ENCODE data around the gene NMRAL1. TPM values are rescaled to one million over a fixed set of nuclear protein-coding genes. Genes with fewer than 3 reads are reported as not detected.

NMRAL1 gene
- total RNA-seq, 1 donor from 2014 or later = 28.5 TPM

- FAIRE-seq (no peak), DNase-seq (ENCODE audit: low read depth) (no peak)
- Mint-ChIP-seq H3K27ac (ENCODE audit: unreplicated experiment) (peak overlapping the region; percentile 96), H3K4me1 (ENCODE audit: low read depth, unreplicated experiment) (peaks cover 17% of the 10 kb centered on the region), H3K36me3 (ENCODE audit: low read depth, unreplicated experiment) (peaks cover 25% of the 10 kb centered on the region), H3K9me3 (ENCODE audit: unreplicated experiment) (peaks cover 1% of the 10 kb centered on the region), H3K4me3 (ENCODE audit: unreplicated experiment) (no peak overlapping the region), H3K27me3 (ENCODE audit: low read depth, unreplicated experiment) (no peaks in the 10 kb centered on the region)
- no peak for TF ChIP-seq EZH2 (IDR thresholded peaks at IDR 0.05; ENCODE audit: insufficient read depth, low read length)
- TF ChIP-seq CTCF (IDR thresholded peaks at IDR 0.05; ENCODE audit: insufficient read depth, low read depth, low read length) = no peak
- Histone ChIP-seq H3K27me3 (ENCODE audit: insufficient read depth, low read length) (no peaks in the 10 kb centered on the region), H3K79me2 (ENCODE audit: insufficient read depth, low read length) (no peaks in the 10 kb centered on the region), H3K9ac (ENCODE audit: low read length) (peak overlapping the region; percentile 39), H4K20me1 (ENCODE audit: insufficient read depth, low read length) (peaks cover 5% of the 10 kb centered on the region), H3K4me1 (ENCODE audit: insufficient read depth, low read length) (peaks cover 17% of the 10 kb centered on the region), H3K4me3 (ENCODE audit: insufficient read depth, low read depth, low read length) (no peak overlapping the region), H3K4me2 (ENCODE audit: low read length) (peak overlapping the region; percentile 62), H3K9me3 (ENCODE audit: insufficient read depth, low read depth, low read length) (no peaks in the 10 kb centered on the region), H3K36me3 (ENCODE audit: insufficient read depth, low read length) (no peaks in the 10 kb centered on the region), H2AFZ (ENCODE audit: low read depth, low read length) (no peak overlapping the region), H3K27ac (ENCODE audit: low read depth, low read length) (peak overlapping the region; percentile 54)
These were observed 10.8 kb downstream of the NMRAL1 start for GRCh38 chr16:4463522-4464163.

- peaks cover 5% of the 10 kb centered on the region for H4K20me1 ChIP-seq (ENCODE audit: insufficient read depth, low read length)
- Mint-ChIP-seq H3K36me3 (ENCODE audit: low read depth, unreplicated experiment) (peaks cover 27% of the 10 kb centered on the region), H3K27me3 (ENCODE audit: low read depth, unreplicated experiment) (no peaks in the 10 kb centered on the region), H3K4me1 (ENCODE audit: low read depth, unreplicated experiment) (peaks cover 17% of the 10 kb centered on the region), H3K27ac (ENCODE audit: unreplicated experiment) (no peak overlapping the region), H3K9me3 (ENCODE audit: unreplicated experiment) (peaks cover 1% of the 10 kb centered on the region), H3K4me3 (ENCODE audit: unreplicated experiment) (no peak overlapping the region)
- peaks cover 17% of the 10 kb centered on the region for H3K4me1 ChIP-seq (ENCODE audit: insufficient read depth, low read length)
- no peak overlapping the region for H3K27ac ChIP-seq (ENCODE audit: low read depth, low read length)
- H3K27me3 ChIP-seq (ENCODE audit: insufficient read depth, low read length) = no peaks in the 10 kb centered on the region
- H3K4me2 ChIP-seq (ENCODE audit: low read length) = no peak overlapping the region
- DNase-seq (ENCODE audit: low read depth) = no peak
- H3K9ac ChIP-seq (ENCODE audit: low read length) = no peak overlapping the region
- no peak for TF ChIP-seq CTCF (IDR thresholded peaks at IDR 0.05; ENCODE audit: insufficient read depth, low read depth, low read length)
- no peak for TF ChIP-seq EZH2 (IDR thresholded peaks at IDR 0.05; ENCODE audit: insufficient read depth, low read length)
- no peak overlapping the region for H3K4me3 ChIP-seq (ENCODE audit: insufficient read depth, low read depth, low read length)
- H3K9me3 ChIP-seq (ENCODE audit: insufficient read depth, low read depth, low read length) = no peaks in the 10 kb centered on the region
- peaks cover 3% of the 10 kb centered on the region for H3K36me3 ChIP-seq (ENCODE audit: insufficient read depth, low read length)
- no peaks in the 10 kb centered on the region for H3K79me2 ChIP-seq (ENCODE audit: insufficient read depth, low read length)
- H2AFZ ChIP-seq (ENCODE audit: low read depth, low read length) = no peak overlapping the region
- no peak for FAIRE-seq
These were observed 13.0 kb downstream of the NMRAL1 start for GRCh38 chr16:4461250-4462085.

GRCh38 chr16:4460936-4461249, 13.5 kb downstream of the NMRAL1 start:
- Histone ChIP-seq H3K4me3 (ENCODE audit: insufficient read depth, low read depth, low read length) (no peak overlapping the region), H3K27me3 (ENCODE audit: insufficient read depth, low read length) (no peaks in the 10 kb centered on the region), H3K4me1 (ENCODE audit: insufficient read depth, low read length) (peaks cover 17% of the 10 kb centered on the region), H2AFZ (ENCODE audit: low read depth, low read length) (no peak overlapping the region), H3K4me2 (ENCODE audit: low read length) (no peak overlapping the region), H3K27ac (ENCODE audit: low read depth, low read length) (no peak overlapping the region), H3K36me3 (ENCODE audit: insufficient read depth, low read length) (peaks cover 6% of the 10 kb centered on the region), H3K9ac (ENCODE audit: low read length) (no peak overlapping the region), H4K20me1 (ENCODE audit: insufficient read depth, low read length) (peaks cover 5% of the 10 kb centered on the region), H3K9me3 (ENCODE audit: insufficient read depth, low read depth, low read length) (no peaks in the 10 kb centered on the region), H3K79me2 (ENCODE audit: insufficient read depth, low read length) (no peaks in the 10 kb centered on the region)
- no peaks in the 10 kb centered on the region for H3K27me3 Mint-ChIP-seq (ENCODE audit: low read depth, unreplicated experiment)
- peaks cover 17% of the 10 kb centered on the region for H3K4me1 Mint-ChIP-seq (ENCODE audit: low read depth, unreplicated experiment)
- H3K9me3 Mint-ChIP-seq (ENCODE audit: unreplicated experiment) = peaks cover 1% of the 10 kb centered on the region
- peaks cover 26% of the 10 kb centered on the region for H3K36me3 Mint-ChIP-seq (ENCODE audit: low read depth, unreplicated experiment)
- no peak for TF ChIP-seq EZH2 (IDR thresholded peaks at IDR 0.05; ENCODE audit: insufficient read depth, low read length)
- no peak for TF ChIP-seq CTCF (IDR thresholded peaks at IDR 0.05; ENCODE audit: insufficient read depth, low read depth, low read length)
- no peak overlapping the region for H3K27ac Mint-ChIP-seq (ENCODE audit: unreplicated experiment)
- no peak overlapping the region for H3K4me3 Mint-ChIP-seq (ENCODE audit: unreplicated experiment)
- DNase-seq (ENCODE audit: low read depth) = no peak
- no peak for FAIRE-seq

All from astrocyte (in vitro differentiated cells and primary cell).